GM12865 (cell line): ENCODE measurements around the gene HCFC1R1.

Experiments
- DNase-seq: peaks from one replicate; pipeline ENCODE4 v3.0.0; 2010; ENCODE audit warnings: low read depth
- H3K4me3 ChIP-seq: 2 replicates; pipeline ENCODE4 v1.5.1; 2011; ENCODE audit warnings: mild to moderate bottlenecking, low read depth, low read length, control low read depth
- CTCF ChIP-seq: IDR thresholded peaks from 2 replicates; pipeline ENCODE4 v1.5.1; 2011; ENCODE audit warnings: low read length, control low read depth, low read depth, inconsistent platforms; ENCODE audit not compliant: insufficient read depth; ENCODE audit errors: missing control alignments

HCFC1R1 gene

GRCh38 chr16:3001316-3001715, 22.4 kb downstream of the HCFC1R1 start:
- H3K4me3 ChIP-seq = no peak overlapping the region
- no peak for TF ChIP-seq CTCF
- DNase-seq = no peak

- TF ChIP-seq CTCF = no peak
- no peak overlapping the region for H3K4me3 ChIP-seq
- no peak for DNase-seq
Observed at GRCh38 chr16:3000540-3000939, 23.2 kb downstream of the HCFC1R1 start.

GRCh38 chr16:2999929-3000328, 23.8 kb downstream of the HCFC1R1 start:
- TF ChIP-seq CTCF = no peak
- no peak for DNase-seq
- no peak overlapping the region for H3K4me3 ChIP-seq

- DNase-seq = no peak
- TF ChIP-seq CTCF = no peak
- H3K4me3 ChIP-seq = no peak overlapping the region
Observed at GRCh38 chr16:2996298-2996697, 27.4 kb downstream of the HCFC1R1 start.

- no peak for DNase-seq
- TF ChIP-seq CTCF = no peak
- no peak overlapping the region for H3K4me3 ChIP-seq
Observed at GRCh38 chr16:2992383-2993081, 31.2 kb downstream of the HCFC1R1 start.

GRCh38 chr16:2991566-2992261, 32.0 kb downstream of the HCFC1R1 start:
- no peak for TF ChIP-seq CTCF
- DNase-seq = no peak
- no peak overlapping the region for H3K4me3 ChIP-seq

GRCh38 chr16:2990891-2991290, 32.9 kb downstream of the HCFC1R1 start:
- no peak for DNase-seq
- TF ChIP-seq CTCF = no peak
- no peak overlapping the region for H3K4me3 ChIP-seq
